ENCODE measurements around the gene MYCN.

The MYCN gene

GRCh38 chr2:15974565-15975260, 34.4 kb downstream of the MYCN start:
- Histone ChIP-seq H3K9ac (ENCODE audit: low read length) (no peak overlapping the region), H3K4me1 (ENCODE audit: control insufficient read depth, insufficient read depth, low read length) (no peaks in the 10 kb centered on the region), H3K4me3 (ENCODE audit: low read length) (no peak overlapping the region), H3K27me3 (ENCODE audit: control insufficient read depth, insufficient read depth, low read length) (no peaks in the 10 kb centered on the region), H3K36me3 (ENCODE audit: control insufficient read depth, insufficient read depth, low read length) (no peaks in the 10 kb centered on the region), H3K9me3 (ENCODE audit: control insufficient read depth, low read length) (no peaks in the 10 kb centered on the region)

- no peak overlapping the region for H3K9ac ChIP-seq (ENCODE audit: low read length)
- H3K27me3 ChIP-seq (ENCODE audit: control insufficient read depth, insufficient read depth, low read length), result no peaks in the 10 kb centered on the region
- H3K9me3 ChIP-seq (ENCODE audit: control insufficient read depth, low read length), result no peaks in the 10 kb centered on the region
- no peaks in the 10 kb centered on the region for H3K4me1 ChIP-seq (ENCODE audit: control insufficient read depth, insufficient read depth, low read length)
- no peaks in the 10 kb centered on the region for H3K36me3 ChIP-seq (ENCODE audit: control insufficient read depth, insufficient read depth, low read length)
- H3K4me3 ChIP-seq (ENCODE audit: low read length), result no peak overlapping the region
Observed at GRCh38 chr2:15975261-15975600, 34.9 kb downstream of the MYCN start.

- Histone ChIP-seq H3K27me3 (ENCODE audit: control insufficient read depth, insufficient read depth, low read length) (no peaks in the 10 kb centered on the region), H3K9ac (ENCODE audit: low read length) (no peak overlapping the region), H3K36me3 (ENCODE audit: control insufficient read depth, insufficient read depth, low read length) (no peaks in the 10 kb centered on the region), H3K9me3 (ENCODE audit: control insufficient read depth, low read length) (no peaks in the 10 kb centered on the region), H3K4me1 (ENCODE audit: control insufficient read depth, insufficient read depth, low read length) (no peaks in the 10 kb centered on the region), H3K4me3 (ENCODE audit: low read length) (no peak overlapping the region)
Observed at GRCh38 chr2:15975676-15976075, 35.3 kb downstream of the MYCN start.

GRCh38 chr2:15976354-15976753, 36.0 kb downstream of the MYCN start:
- Histone ChIP-seq H3K9ac (ENCODE audit: low read length) (no peak overlapping the region), H3K27me3 (ENCODE audit: control insufficient read depth, insufficient read depth, low read length) (no peaks in the 10 kb centered on the region), H3K36me3 (ENCODE audit: control insufficient read depth, insufficient read depth, low read length) (no peaks in the 10 kb centered on the region), H3K9me3 (ENCODE audit: control insufficient read depth, low read length) (no peaks in the 10 kb centered on the region), H3K4me3 (ENCODE audit: low read length) (no peak overlapping the region), H3K4me1 (ENCODE audit: control insufficient read depth, insufficient read depth, low read length) (no peaks in the 10 kb centered on the region)

- H3K36me3 ChIP-seq (ENCODE audit: control insufficient read depth, insufficient read depth, low read length), result no peaks in the 10 kb centered on the region
- H3K9ac ChIP-seq (ENCODE audit: low read length), result no peak overlapping the region
- no peaks in the 10 kb centered on the region for H3K27me3 ChIP-seq (ENCODE audit: control insufficient read depth, insufficient read depth, low read length)
- H3K4me3 ChIP-seq (ENCODE audit: low read length), result no peak overlapping the region
- H3K4me1 ChIP-seq (ENCODE audit: control insufficient read depth, insufficient read depth, low read length), result no peaks in the 10 kb centered on the region
- H3K9me3 ChIP-seq (ENCODE audit: control insufficient read depth, low read length), result no peaks in the 10 kb centered on the region
Observed at GRCh38 chr2:15979051-15979758, 38.9 kb downstream of the MYCN start.

- Histone ChIP-seq H3K9ac (ENCODE audit: low read length) (no peak overlapping the region), H3K27me3 (ENCODE audit: control insufficient read depth, insufficient read depth, low read length) (no peaks in the 10 kb centered on the region), H3K4me1 (ENCODE audit: control insufficient read depth, insufficient read depth, low read length) (no peaks in the 10 kb centered on the region), H3K36me3 (ENCODE audit: control insufficient read depth, insufficient read depth, low read length) (no peaks in the 10 kb centered on the region), H3K4me3 (ENCODE audit: low read length) (no peak overlapping the region), H3K9me3 (ENCODE audit: control insufficient read depth, low read length) (no peaks in the 10 kb centered on the region)
Observed at GRCh38 chr2:15979759-15980604, 39.6 kb downstream of the MYCN start.

GRCh38 chr2:15980605-15981098, 40.3 kb downstream of the MYCN start:
- Histone ChIP-seq H3K27me3 (ENCODE audit: control insufficient read depth, insufficient read depth, low read length) (no peaks in the 10 kb centered on the region), H3K36me3 (ENCODE audit: control insufficient read depth, insufficient read depth, low read length) (no peaks in the 10 kb centered on the region), H3K4me1 (ENCODE audit: control insufficient read depth, insufficient read depth, low read length) (no peaks in the 10 kb centered on the region), H3K4me3 (ENCODE audit: low read length) (no peak overlapping the region), H3K9me3 (ENCODE audit: control insufficient read depth, low read length) (no peaks in the 10 kb centered on the region), H3K9ac (ENCODE audit: low read length) (no peak overlapping the region)

- H3K36me3 ChIP-seq (ENCODE audit: control insufficient read depth, insufficient read depth, low read length), result no peaks in the 10 kb centered on the region
- H3K9ac ChIP-seq (ENCODE audit: low read length), result no peak overlapping the region
- H3K4me1 ChIP-seq (ENCODE audit: control insufficient read depth, insufficient read depth, low read length), result peaks cover 6% of the 10 kb centered on the region
- no peak overlapping the region for H3K4me3 ChIP-seq (ENCODE audit: low read length)
- no peaks in the 10 kb centered on the region for H3K9me3 ChIP-seq (ENCODE audit: control insufficient read depth, low read length)
- H3K27me3 ChIP-seq (ENCODE audit: control insufficient read depth, insufficient read depth, low read length), result no peaks in the 10 kb centered on the region
Observed at GRCh38 chr2:15981646-15982045, 41.3 kb downstream of the MYCN start.

- Histone ChIP-seq H3K4me3 (ENCODE audit: low read length) (no peak overlapping the region), H3K4me1 (ENCODE audit: control insufficient read depth, insufficient read depth, low read length) (peaks cover 6% of the 10 kb centered on the region), H3K27me3 (ENCODE audit: control insufficient read depth, insufficient read depth, low read length) (no peaks in the 10 kb centered on the region), H3K9ac (ENCODE audit: low read length) (no peak overlapping the region), H3K36me3 (ENCODE audit: control insufficient read depth, insufficient read depth, low read length) (no peaks in the 10 kb centered on the region), H3K9me3 (ENCODE audit: control insufficient read depth, low read length) (no peaks in the 10 kb centered on the region)
Observed at GRCh38 chr2:15982285-15983044, 42.1 kb downstream of the MYCN start.

- Histone ChIP-seq H3K9ac (ENCODE audit: low read length) (no peak overlapping the region), H3K4me3 (ENCODE audit: low read length) (no peak overlapping the region), H3K9me3 (ENCODE audit: control insufficient read depth, low read length) (no peaks in the 10 kb centered on the region), H3K4me1 (ENCODE audit: control insufficient read depth, insufficient read depth, low read length) (peaks cover 6% of the 10 kb centered on the region), H3K27me3 (ENCODE audit: control insufficient read depth, insufficient read depth, low read length) (no peaks in the 10 kb centered on the region), H3K36me3 (ENCODE audit: control insufficient read depth, insufficient read depth, low read length) (no peaks in the 10 kb centered on the region)
Observed at GRCh38 chr2:15983496-15983895, 43.1 kb downstream of the MYCN start.

GRCh38 chr2:15984368-15985255, 44.3 kb downstream of the MYCN start:
- Histone ChIP-seq H3K4me3 (ENCODE audit: low read length) (no peak overlapping the region), H3K27me3 (ENCODE audit: control insufficient read depth, insufficient read depth, low read length) (no peaks in the 10 kb centered on the region)

More at GRCh38 chr2:15984368-15985255, 44.3 kb downstream of the MYCN start:
- peaks cover 6% of the 10 kb centered on the region for H3K4me1 ChIP-seq (ENCODE audit: control insufficient read depth, insufficient read depth, low read length)
- no peaks in the 10 kb centered on the region for H3K9me3 ChIP-seq (ENCODE audit: control insufficient read depth, low read length)
- no peak overlapping the region for H3K9ac ChIP-seq (ENCODE audit: low read length)
- H3K36me3 ChIP-seq (ENCODE audit: control insufficient read depth, insufficient read depth, low read length), result no peaks in the 10 kb centered on the region

All from mucosa of stomach (tissue), 1 donor.